NCI-H2081 treated with DMSO at 0.1 percent for 48 hours (cell line): Measurements from ENCODE around the gene COL16A1.
"Not testable (repeated sequence)": the region's sequence is repeated elsewhere in the genome, so short reads cannot be mapped to it uniquely, and the experiment has no call there.

Experiments used
- DNase-seq: peaks from one replicate; lab custom pipeline; 2025; lab: John Stamatoyannopoulos, UW

Gene COL16A1

DNA sequence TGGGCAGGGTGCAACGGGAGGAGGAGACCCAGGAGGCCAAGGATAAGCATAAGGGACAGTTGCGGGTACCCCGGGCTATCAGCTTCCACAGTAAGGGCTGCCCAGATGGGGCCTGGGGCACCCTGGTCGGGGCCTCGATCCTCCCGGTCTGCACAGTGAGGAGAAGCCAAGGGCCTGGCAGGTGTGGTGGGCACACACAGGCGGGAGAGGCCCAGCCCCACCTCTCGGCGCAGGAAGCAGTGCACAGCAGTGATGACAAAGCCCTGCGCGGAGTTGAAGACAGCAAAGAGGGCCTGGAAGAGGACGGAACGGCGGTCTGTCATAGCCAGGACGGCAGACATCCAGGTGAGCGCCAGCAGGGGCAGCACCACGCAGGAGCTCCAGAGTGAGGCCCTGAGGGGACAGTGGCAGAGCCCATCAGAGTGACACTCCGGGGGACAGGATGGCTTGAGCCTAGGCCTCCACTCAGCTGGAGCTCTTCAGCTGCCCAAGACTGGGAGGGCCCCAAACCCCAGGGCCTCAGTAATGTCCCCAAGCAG, 29.0 kb upstream of the COL16A1 start:
- no peak for DNase-seq

- no peak for DNase-seq
Measured at GRCh38 chr1:31732343-31732742, 28.5 kb upstream of the COL16A1 start.

- DNase-seq, result no peak
Measured at GRCh38 chr1:31731049-31731565, 27.3 kb upstream of the COL16A1 start.

GRCh38 chr1:31730336-31731048, 26.7 kb upstream of the COL16A1 start:
- no peak for DNase-seq

DNA sequence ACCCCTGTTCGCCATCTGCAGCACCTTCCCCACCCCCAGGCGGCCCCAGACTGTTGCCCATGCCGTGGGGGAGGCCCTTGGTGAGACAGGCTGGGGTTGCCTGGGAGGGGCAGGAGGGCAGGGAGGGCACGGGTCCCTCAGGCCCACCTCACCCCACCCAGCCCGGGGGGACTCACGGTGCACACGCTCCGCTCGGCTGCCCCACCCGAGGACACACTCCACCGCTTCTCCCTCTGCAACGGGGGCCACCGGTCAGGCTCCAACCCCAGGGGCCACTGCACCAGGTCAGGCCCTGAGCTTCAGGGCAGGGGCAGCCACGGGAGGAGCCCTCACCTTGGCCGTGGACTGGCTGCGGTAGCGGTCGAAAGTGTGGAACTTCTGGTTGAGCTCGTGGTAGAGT, 24.0 kb upstream of the COL16A1 start:
- DNase-seq, result no peak

DNA sequence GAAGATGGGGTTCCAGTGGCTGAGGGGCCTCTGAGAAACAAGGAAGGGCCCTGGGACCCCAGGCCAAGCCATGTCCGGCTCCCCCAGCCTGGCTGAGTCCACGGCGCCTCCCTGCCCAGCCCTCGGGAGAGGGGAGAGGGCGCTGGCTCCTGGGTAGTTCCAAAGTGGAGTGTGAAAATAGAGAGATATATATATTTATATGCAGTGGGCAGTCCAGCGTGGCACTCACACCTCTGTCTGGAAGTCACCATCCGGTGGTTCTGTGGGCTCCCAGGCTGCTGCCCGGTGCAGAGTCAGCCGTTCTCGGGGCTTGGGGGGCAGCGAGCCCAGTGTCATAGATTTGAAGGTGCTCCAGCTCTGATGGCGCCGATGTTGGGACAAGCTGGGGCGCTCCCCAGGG, 23.4 kb upstream of the COL16A1 start:
- DNase-seq, result no peak

DNA sequence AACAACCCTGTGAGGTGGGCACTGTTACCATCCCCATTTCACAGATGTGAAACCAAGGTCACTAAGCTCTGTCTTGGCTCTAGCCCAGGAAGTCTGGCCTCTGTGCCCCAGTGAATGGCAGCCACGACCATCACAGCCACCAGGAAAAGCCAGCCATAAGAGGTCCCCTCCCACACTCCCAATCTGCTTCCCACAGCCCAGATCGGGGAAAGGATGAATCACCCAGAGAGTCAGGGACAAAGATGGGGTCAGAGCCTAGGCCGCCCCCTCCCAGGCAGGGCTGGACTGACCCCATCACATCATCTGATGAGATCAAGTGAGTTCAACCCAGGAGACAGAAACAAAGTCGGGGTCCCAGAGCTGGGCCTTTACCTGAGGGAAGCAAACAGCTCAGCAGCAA, 22.9 kb upstream of the COL16A1 start:
- DNase-seq, result no peak

DNA sequence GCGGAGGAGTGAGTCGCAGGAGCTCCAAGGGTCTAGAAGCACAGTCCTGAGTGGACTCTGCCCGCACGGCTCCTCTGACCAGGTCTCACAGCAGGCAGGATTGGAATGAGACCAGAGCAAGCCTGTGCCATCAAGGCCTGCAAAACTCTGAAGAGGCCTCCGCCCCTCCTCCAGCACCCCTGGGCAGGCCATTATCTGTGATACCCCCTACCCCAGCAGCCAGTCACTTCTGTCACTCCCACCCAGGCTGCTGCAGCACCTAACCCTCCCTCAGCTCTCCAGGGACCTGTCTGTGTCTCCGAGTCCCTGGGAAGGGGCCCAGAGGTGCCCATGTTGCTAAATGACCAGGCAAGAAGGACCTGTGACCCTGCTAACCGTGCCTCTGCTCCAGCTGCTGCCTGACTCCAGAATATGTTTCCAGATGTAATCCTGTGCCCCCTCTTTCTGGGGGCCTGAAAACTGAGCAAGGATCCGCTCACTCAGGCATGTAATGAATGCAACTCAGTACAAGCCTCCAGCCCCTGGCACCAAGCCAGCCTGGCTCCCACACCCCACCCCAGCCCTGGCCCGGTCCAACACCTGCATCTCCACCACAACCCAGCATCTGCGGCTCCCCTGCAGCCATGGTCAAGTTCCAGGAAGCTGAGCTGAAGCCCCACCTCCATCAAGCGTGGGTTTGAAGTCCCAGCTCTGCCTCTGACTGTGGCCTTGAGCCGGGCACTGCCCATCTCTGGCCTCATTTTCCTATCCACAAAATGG, 22.1 kb upstream of the COL16A1 start:
- DNase-seq, result no peak

DNA sequence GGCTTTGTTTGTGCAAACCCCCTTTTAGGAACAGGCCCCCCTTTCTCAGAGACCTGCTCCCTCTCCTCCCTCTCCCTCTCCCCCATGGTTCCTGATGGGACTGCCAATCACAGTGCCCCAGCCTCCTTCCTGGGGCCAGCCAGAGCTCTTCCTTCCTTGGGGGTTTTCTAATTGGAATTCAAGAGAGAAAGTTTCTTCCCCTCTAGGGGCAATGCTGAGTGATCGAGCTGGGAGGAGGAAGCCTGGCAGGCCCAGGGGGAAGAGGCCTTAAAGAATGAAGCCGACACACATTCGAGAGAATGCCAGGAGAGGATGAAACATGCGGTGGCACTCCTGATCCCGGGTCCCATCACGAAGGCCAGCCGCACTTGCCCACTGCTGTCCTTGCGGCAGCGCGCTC, 21.3 kb upstream of the COL16A1 start:
- DNase-seq, result no peak

- DNase-seq, result no peak
Measured at GRCh38 chr1:31723828-31724359, 20.1 kb upstream of the COL16A1 start.

DNA sequence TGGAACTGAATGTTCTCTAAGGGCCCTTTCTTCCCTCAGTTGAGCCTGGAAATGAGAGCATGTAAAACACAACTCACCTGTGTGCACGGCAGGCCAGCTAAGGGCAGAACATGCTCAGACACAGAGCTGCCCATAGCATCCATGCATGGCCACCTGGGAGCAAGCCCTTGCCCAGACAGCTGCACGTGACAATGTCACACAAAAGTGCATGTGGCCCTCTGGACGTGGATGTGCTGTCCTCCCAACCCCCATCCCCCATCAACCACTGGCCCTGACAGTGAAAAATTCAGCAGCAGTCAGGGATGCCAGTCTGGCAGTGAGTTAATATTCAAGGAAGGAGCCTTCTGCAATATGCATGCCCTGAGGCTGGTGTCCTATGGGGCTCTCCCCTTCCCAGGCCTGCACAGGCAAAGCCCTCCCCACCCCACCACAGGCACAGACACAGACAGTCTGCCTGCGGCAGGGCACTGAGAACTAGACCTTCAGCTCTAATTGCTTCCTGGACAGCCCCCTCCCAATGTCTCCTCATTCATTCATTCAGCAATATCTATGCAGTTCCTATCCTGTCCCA, 14.6 kb upstream of the COL16A1 start:
- DNase-seq, result no peak

- no peak for DNase-seq
Measured at GRCh38 chr1:31717341-31717740, 13.5 kb upstream of the COL16A1 start.

DNA sequence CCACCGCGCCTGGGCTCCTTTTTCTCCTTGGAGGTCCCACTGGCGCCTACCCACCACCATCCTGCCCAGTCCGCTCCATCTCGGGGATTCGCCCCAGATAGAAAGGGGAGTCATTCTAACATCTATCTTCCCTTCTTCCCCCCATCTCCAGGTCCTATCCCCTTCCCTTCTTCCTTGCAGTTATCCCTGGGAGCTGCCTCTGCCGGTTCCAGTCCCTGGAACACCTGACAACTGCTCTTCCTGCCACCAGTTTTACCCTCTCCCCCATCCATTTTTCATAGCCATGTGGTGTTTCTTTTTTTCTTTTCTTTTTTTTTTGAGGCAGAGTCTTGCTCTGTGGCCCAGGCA, 12.0 kb upstream of the COL16A1 start:
- DNase-seq, result no peak

GRCh38 chr1:31715087-31715872, 11.5 kb upstream of the COL16A1 start:
- DNase-seq, result no peak

- no peak for DNase-seq
Measured at GRCh38 chr1:31714442-31715086, 10.7 kb upstream of the COL16A1 start.

- DNase-seq, result no peak
Measured at GRCh38 chr1:31712630-31713029, 8.8 kb upstream of the COL16A1 start.

DNA sequence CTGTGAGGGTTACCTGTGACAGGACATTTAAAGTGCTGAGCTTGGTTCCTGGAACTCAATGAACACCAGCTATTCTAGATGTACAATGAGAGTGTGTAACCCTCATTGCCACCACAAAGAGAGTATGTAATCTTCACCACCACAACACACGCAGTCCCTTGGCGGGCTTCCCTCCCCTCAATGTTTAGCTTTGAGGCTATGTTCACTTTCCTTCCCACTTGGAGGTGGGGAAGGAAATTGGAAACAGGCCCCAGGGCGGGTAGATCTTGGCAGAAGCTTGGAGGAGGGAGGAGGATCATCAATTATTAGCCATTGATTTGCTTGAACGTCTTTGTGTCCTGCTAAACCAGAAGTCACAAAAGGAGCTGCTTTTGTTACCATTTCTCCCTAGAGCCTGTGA, 8.3 kb upstream of the COL16A1 start:
- DNase-seq, result no peak

GRCh38 chr1:31708324-31708723, 4.5 kb upstream of the COL16A1 start:
- no peak for DNase-seq

DNA sequence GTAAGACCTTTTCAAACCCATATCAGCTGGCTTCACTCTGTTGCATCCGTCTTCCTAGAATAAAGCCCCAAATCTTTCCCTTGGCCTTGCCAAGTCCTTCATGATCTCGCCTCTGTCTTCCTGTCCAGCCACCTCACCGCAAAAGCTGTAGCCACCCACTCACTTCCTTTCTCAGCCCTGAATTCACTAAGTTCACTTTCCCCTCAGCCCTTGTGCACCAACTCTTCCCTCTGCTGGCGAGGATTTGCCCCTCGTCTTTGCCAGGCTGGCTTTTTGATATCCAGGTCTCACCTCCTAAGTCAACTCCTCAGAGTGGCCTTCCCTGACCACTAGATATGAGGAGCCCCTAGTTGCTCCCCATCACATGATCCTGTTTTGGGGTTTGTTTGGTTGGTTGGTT, 3.9 kb upstream of the COL16A1 start:
- DNase-seq, result no peak

DNA sequence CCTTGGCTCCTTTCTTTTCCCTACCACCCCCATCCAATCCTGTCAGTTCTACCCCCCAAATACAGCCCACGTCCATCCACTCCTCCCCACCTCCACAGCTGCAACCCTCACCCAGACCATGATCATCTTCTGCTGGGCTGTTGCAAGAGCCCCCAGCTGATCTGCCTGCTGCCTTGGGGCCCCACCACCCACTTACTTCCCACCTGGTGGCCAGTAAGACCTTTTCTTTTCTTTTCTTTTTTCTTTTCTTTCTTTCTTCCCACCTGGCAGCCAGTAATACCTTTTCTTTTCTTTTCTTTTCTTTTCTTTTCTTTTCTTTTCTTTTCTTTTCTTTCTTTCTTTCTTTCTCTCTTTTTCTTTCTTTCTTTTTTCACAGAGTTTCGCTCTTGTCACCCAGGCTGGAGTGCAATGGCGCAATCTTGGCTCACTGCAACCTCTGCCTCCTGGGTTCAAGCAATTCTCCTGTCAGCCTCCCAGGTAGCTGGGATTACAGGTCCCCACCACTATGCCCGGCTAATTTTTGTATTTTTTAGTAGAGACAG, 3.3 kb upstream of the COL16A1 start:
- not testable (repeated sequence) for DNase-seq
